ENCODE measurements around the gene RSPH3. TPM values are rescaled to one million over a fixed set of nuclear protein-coding genes. Genes with fewer than 3 reads are reported as not detected.

The RSPH3 gene
- total and polyA plus RNA-seq, 7 donors: 6.0 to 13.6 (median 8.1) TPM

GRCh38 chr6:158988477-158988876, 11.5 kb downstream of the RSPH3 start:
- Histone ChIP-seq H3K4me3 (no peak overlapping the region), H3K36me3 (peaks cover 0 to 6% (median 0%) of the 10 kb centered on the region in 4 donors), H3K4me1 (no peaks in the 10 kb centered on the region), H3K27ac (no peak overlapping the region), H3K9me3 (peaks cover 0 to 3% (median 0%) of the 10 kb centered on the region in 4 donors), H3K27me3 (no peaks in the 10 kb centered on the region)
- DNase-seq: no peak
- intact Hi-C loops (cut with DNase I): no loop called here
- WGBS, 2 donors: 96% methylated on average over 1 of the region's 1 CpG
- no peak for TF ChIP-seq POLR2A (IDR thresholded peaks at IDR 0.05)
- no peak for TF ChIP-seq CTCF (IDR thresholded peaks at IDR 0.05)
- TF ChIP-seq POLR2AphosphoS5 (IDR thresholded peaks at IDR 0.05): no peak
- no peak for TF ChIP-seq EP300 (IDR thresholded peaks at IDR 0.05)

GRCh38 chr6:158987657-158988056, 12.3 kb downstream of the RSPH3 start:
- no peak overlapping the region for H3K4me3 ChIP-seq
- intact Hi-C loops (cut with DNase I): no loop called here
- TF ChIP-seq POLR2AphosphoS5 (IDR thresholded peaks at IDR 0.05): no peak
- TF ChIP-seq EP300 (IDR thresholded peaks at IDR 0.05): no peak
- no peak for TF ChIP-seq POLR2A (IDR thresholded peaks at IDR 0.05)
- H3K36me3 ChIP-seq: no peaks in the 10 kb centered on the region
- no peak for DNase-seq
- H3K9me3 ChIP-seq: peaks cover 0 to 3% (median 0%) of the 10 kb centered on the region in 4 donors
- H3K27me3 ChIP-seq: no peaks in the 10 kb centered on the region
- WGBS, 2 donors: 92 to 97% methylated on average over 1 of the region's 1 CpG
- no peak overlapping the region for H3K27ac ChIP-seq
- H3K4me1 ChIP-seq: no peaks in the 10 kb centered on the region

GRCh38 chr6:158978757-158979156, 21.2 kb downstream of the RSPH3 start:
- intact Hi-C loops (cut with DNase I): no loop called here
- 96 to 98% methylated on average over 3 of the region's 3 CpGs for WGBS, 2 donors
- H3K9me3 ChIP-seq: no peaks in the 10 kb centered on the region
- H3K4me1 ChIP-seq: no peaks in the 10 kb centered on the region
- DNase-seq: no peak
- H3K4me3 ChIP-seq: no peak overlapping the region
- H3K36me3 ChIP-seq: peaks cover 0 to 41% (median 13%) of the 10 kb centered on the region in 4 donors
- TF ChIP-seq POLR2AphosphoS5 (IDR thresholded peaks at IDR 0.05) (no peak), POLR2A (IDR thresholded peaks at IDR 0.05) (no peak), EP300 (IDR thresholded peaks at IDR 0.05) (no peak), CTCF (IDR thresholded peaks at IDR 0.05) (no peak)
- no peak overlapping the region for H3K27ac ChIP-seq
- no peaks in the 10 kb centered on the region for H3K27me3 ChIP-seq

- peaks cover 0 to 41% (median 13%) of the 10 kb centered on the region in 4 donors for H3K36me3 ChIP-seq
- no peaks in the 10 kb centered on the region for H3K9me3 ChIP-seq
- H3K27me3 ChIP-seq: no peaks in the 10 kb centered on the region
- intact Hi-C loops (cut with DNase I): no loop called here
- H3K27ac ChIP-seq: no peak overlapping the region
- no peak overlapping the region for H3K4me3 ChIP-seq
- TF ChIP-seq POLR2A (IDR thresholded peaks at IDR 0.05): no peak
- no peak for TF ChIP-seq POLR2AphosphoS5 (IDR thresholded peaks at IDR 0.05)
- no peak for TF ChIP-seq EP300 (IDR thresholded peaks at IDR 0.05)
- no peak for TF ChIP-seq CTCF (IDR thresholded peaks at IDR 0.05)
- WGBS, 2 donors: 85 to 91% methylated on average over 3 of the region's 3 CpGs
- DNase-seq: no peak
- H3K4me1 ChIP-seq: no peaks in the 10 kb centered on the region
Measured at GRCh38 chr6:158977382-158977781, 22.6 kb downstream of the RSPH3 start.

- WGBS, 2 donors: 22 to 34% methylated on average over 4 of the region's 4 CpGs
Measured at GRCh38 chr6:158972241-158973233, 27.5 kb downstream of the RSPH3 start.

More at GRCh38 chr6:158972241-158973233, 27.5 kb downstream of the RSPH3 start:
- TF ChIP-seq CTCF (IDR thresholded peaks at IDR 0.05) (peak; percentile 26 to 55 (median 43)), POLR2AphosphoS5 (IDR thresholded peaks at IDR 0.05) (no peak), POLR2A (IDR thresholded peaks at IDR 0.05) (no peak)
- DNase-seq: no peak
- Histone ChIP-seq H3K9me3 (no peaks in the 10 kb centered on the region), H3K4me1 (peaks cover 0 to 5% (median 0%) of the 10 kb centered on the region in 4 donors), H3K27me3 (no peaks in the 10 kb centered on the region), H3K36me3 (peaks cover 0 to 31% (median 13%) of the 10 kb centered on the region in 4 donors), H3K4me3 (no peak overlapping the region), H3K27ac (no peak overlapping the region)
- intact Hi-C loops (cut with DNase I): loop anchor here (1.0 to 5.0 kb wide), 2 partner anchors 155 to 268 kb away; partner anchors contain the start of gene EZR
